Measurements from ENCODE around the gene ALDH4A1. TPM values are rescaled to one million over a fixed set of nuclear protein-coding genes. Genes with fewer than 3 reads are reported as not detected.

The ALDH4A1 gene
- total and polyA plus RNA-seq, 10 of the 15 experiments (the other 5 are each of a cell fraction or from before 2014, with no cell fraction given), result 0.06 to 25.5 (median 13.0) TPM

- Histone ChIP-seq H3K27ac (ENCODE audit: control insufficient read depth, insufficient read depth) (no peak overlapping the region), H4K20me1 (ENCODE audit: control insufficient read depth, insufficient read depth) (no peaks in the 10 kb centered on the region; the same call in 1 of the 2 replicates), H3K79me2 (ENCODE audit: control insufficient read depth, insufficient read depth, low read length) (no peaks in the 10 kb centered on the region), H3K4me3 (no peak overlapping the region), H2AFZ (ENCODE audit: control insufficient read depth, low read depth, low read length) (no peak overlapping the region), H3K9ac (ENCODE audit: control insufficient read depth, insufficient read depth, low read length) (no peak overlapping the region), H3K36me3 (ENCODE audit: control insufficient read depth in 2 of 2, insufficient read depth in 2 of 2, low read length in 1 of 2) (no peaks in the 10 kb centered on the region), H3K4me1 (ENCODE audit: control insufficient read depth, insufficient read depth, low read length) (no peaks in the 10 kb centered on the region), H3K9me3 (replicated peaks; ENCODE audit: control insufficient read depth, insufficient read depth, low read length) (no peaks in the 10 kb centered on the region), H3K27me3 (replicated peaks in 1 of 2; ENCODE audit: control insufficient read depth in 2 of 2, insufficient read depth in 2 of 2, low read length in 1 of 2) (no peaks in the 10 kb centered on the region; a peak in 1 of 4 replicates), H3K4me2 (ENCODE audit: control insufficient read depth, insufficient read depth) (no peak overlapping the region)
- ChIA-PET CTCF (no interaction called here), SMC1A (ENCODE audit: uncharacterized antibody, unreplicated experiment) (interaction anchor here (0.7 kb wide), 1 partner anchor 369 kb away, joined by 3 read pairs; no protein-coding TSS in a partner anchor), POLR2A (no interaction called here), RAD21 (ENCODE audit: unreplicated experiment) (no interaction called here)
- ATAC-seq (no peak), FAIRE-seq (no peak), DNase-seq (ENCODE audit: low read depth, low spot score) (no peak)
- no peak for TF ChIP-seq PML (IDR thresholded peaks at IDR 0.05; ENCODE audit: low read length)
- no peak for TF ChIP-seq ZNF384 (IDR thresholded peaks at IDR 0.05; ENCODE audit: borderline replicate concordance, low read depth, low read length)
- no peak for TF ChIP-seq ZBTB33 (IDR thresholded peaks at IDR 0.05)
- TF ChIP-seq YY1 (IDR thresholded peaks at IDR 0.05; ENCODE audit: low read depth, low read length), result no peak
- no peak for TF ChIP-seq HDAC6 (IDR thresholded peaks at IDR 0.05; ENCODE audit: unreplicated experiment)
- TF ChIP-seq KDM1A (IDR thresholded peaks at IDR 0.05; ENCODE audit: borderline replicate concordance), result no peak
- no peak for TF ChIP-seq HSF1 (IDR thresholded peaks at IDR 0.05; ENCODE audit: low read depth, low read length)
- no peak for TF ChIP-seq STAT3 (IDR thresholded peaks at IDR 0.05; ENCODE audit: low read depth, low read length)
- no peak for TF ChIP-seq CTCF (IDR thresholded peaks at IDR 0.05 in 2 of 3, conservative IDR thresholded peaks at IDR 0.05 in 1 of 3; ENCODE audit: control insufficient read depth in 2 of 3, extremely low read depth in 1 of 3, insufficient read depth in 1 of 3, low read depth in 3 of 3, low read length in 3 of 3)
- no peak for TF ChIP-seq BHLHE40 (IDR thresholded peaks at IDR 0.05; ENCODE audit: borderline replicate concordance in 1 of 2, low read depth in 2 of 2, low read length in 1 of 2)
- no peak for TF ChIP-seq ZZZ3 (IDR thresholded peaks at IDR 0.05; ENCODE audit: control insufficient read depth, insufficient read length, low read depth)
- no peak for TF ChIP-seq PAX8 (IDR thresholded peaks at IDR 0.05)
- no TSS peak for BruUV-seq (replicated peaks)
- in situ Hi-C loops (cut with MboI), result no loop called here
- intact Hi-C loops (cut with micrococcal nuclease; ENCODE audit: unreplicated experiment), result no loop called here
- 77% methylated on average over 7 of the region's 7 CpGs for WGBS (ENCODE audit: insufficient coverage, insufficient replicate concordance, low lambda C conversion rate, missing lambda C conversion rate)
Observed at GRCh38 chr1:18871401-18872070, 30.8 kb downstream of the ALDH4A1 start.
